HG03066 (cell line): ENCODE measurements around the gene HDAC5.

Experiments
- ATAC-seq: cut with Tn5 transposase; IDR thresholded peaks from one replicate; pipeline ENCODE4 v1.9.1; 2021; ENCODE audit warnings: low read depth; ENCODE audit not compliant: unreplicated experiment

The HDAC5 gene

DNA sequence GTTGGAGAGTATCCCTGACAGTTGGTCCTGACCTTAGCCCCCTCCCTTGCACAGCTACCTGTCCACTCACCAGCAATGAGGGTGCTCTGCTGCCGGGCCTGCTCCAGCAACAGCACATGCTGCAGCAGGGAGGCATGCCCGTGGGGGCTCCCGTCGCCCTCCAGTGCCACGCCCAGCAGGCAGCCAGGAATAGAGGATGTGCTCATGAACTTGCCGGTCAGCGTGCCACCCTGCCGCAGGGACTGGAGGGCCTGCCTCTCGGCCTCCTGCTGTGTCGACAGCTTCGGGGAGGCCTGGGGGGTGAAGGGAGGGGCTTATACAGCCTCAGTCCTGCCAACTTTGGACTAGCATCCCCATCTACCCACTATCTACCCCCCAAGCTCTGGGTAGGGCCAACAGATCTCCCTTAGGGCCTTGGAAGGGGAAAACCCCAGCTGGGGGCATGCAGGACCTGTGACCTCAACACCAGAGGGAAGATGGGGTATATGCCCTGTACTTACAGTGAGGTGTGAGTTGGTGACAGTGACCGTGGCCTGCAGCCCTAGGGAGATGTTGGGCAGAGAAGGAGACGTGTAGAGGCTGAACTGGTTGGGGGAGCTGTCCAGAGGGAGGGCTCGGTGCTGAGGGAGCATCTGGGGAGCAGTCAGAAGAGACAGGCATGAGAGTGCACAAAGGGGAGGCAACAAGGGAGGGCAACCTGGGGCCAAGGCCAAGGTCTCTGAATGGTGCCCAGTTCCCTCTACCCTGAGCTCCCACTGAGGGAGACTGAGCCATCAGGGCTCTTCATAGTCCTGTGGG, 32.0 kb downstream of the HDAC5 start:
- no peak for ATAC-seq

DNA sequence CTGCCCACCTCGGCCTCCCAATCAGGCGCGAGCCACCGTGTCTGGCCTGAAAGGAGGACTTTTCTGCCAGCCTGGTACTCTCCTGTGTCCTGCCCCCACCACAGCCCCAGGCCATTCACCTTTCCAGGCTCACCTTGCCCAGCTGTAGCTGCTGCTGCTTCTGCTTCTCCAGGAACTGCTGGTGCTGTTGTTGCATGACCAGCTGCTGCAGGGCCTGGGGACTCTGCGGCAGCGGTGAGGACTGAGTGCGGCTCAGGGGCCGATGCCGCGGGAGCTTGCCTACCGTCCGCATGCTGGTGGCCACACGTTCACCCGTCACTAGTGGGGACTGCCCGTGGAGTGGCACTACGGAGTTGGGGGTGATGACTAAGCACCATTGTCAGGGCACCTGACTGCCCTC, 35.2 kb downstream of the HDAC5 start:
- no peak for ATAC-seq

DNA sequence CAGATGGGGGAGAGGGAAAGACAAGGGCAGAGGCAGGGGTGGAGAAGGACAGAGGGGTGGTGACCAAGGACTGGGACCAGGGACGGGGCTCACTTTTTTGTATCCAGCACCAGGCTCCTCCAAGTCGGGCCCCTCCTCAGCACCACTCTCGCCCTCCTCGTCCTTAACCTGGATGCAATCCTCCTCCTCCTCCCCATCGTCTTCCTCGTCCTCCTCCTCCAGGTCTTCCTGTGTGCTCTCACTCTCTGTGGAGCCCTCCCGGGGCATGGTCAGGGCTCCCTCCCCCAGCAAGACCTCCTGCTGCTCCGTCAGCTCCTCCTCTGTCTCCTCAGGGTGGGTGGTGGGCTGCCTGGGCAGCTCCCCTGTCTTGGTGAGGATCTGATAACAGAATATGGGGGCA, 36.1 kb downstream of the HDAC5 start:
- ATAC-seq = no peak

DNA sequence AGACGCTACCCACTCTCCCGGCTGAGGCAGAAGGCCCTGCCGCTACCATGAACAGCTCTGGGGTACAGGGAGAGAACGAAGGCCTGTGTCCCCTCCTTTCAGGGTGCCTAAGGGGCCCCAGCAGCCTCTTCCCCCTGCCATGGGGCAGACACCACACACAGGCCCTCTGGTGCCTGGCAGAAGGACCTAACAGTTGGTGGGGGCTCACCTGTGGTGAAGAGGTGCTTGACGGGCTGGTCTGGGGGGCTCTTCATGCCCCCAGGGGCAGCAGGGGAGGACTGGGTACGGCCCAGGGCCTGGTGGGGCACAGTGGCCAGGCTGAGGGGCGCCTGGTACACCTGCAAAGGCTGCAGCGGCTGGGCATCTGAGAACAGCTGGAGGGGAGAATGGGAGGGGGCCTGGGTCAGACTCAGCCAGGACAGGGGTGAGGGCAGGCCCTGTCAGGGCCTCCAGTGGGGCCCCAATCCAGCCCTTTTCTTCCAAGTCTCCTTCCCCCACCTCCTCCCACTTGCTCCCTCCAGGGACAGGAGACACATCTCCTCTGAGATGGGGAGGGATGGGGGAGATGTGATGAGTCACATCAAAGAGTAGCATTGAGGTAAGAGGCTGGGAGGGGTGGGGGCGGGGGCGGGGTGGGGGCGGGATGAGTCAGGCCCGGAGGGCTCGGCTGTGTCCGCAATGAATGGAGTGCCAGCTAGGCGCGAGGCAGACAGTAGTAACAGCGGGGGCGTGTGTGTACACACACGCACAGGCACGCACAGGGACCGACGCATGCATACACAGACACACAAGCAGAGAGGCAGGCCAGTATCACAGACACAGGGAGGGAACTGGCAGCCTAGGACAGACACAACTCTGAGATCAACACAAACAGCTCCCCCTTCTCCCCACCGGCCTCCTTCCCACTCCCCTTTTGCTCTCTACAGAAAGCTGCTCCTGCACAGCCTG, 36.8 kb downstream of the HDAC5 start:
- ATAC-seq = no peak

DNA sequence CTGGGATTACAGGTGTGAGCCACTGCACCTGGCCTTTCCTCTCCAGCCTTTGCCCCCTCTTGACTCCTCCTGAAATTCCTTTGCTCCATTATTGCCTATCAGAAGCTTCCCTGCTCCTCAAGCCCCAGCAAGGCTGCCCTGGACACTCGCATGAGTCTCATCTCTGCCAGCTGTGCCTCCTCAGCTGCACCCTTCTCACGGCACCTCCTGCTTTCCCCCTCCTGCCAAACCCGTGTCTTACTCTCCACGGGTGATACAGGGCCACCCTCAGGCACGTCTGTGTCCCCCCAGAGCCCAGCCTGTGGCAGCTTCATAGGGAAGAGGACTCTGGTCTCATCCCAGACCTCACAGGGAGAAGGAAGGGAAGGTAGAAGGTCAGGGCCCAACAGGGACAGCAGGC, 37.5 kb downstream of the HDAC5 start:
- no peak for ATAC-seq

DNA sequence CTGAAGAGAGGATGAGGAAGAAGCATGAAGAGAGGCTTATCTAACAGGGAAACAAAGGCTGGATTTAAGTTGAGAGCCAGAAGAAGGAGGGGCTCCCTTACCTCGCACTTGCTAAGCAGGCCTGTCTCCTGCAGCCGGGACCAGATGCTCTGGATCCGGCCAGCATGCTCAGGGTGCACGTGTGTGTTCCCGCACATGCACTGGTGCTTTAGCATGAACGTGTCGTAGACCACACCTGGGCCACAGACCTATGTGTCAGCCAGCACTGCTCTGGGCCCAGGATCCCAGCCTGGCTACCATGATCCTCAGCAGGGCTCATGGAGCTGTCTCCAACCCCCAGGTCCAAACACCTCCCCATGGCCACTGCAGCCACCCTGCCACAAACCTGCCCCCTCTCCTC, 38.5 kb downstream of the HDAC5 start:
- no peak for ATAC-seq

DNA sequence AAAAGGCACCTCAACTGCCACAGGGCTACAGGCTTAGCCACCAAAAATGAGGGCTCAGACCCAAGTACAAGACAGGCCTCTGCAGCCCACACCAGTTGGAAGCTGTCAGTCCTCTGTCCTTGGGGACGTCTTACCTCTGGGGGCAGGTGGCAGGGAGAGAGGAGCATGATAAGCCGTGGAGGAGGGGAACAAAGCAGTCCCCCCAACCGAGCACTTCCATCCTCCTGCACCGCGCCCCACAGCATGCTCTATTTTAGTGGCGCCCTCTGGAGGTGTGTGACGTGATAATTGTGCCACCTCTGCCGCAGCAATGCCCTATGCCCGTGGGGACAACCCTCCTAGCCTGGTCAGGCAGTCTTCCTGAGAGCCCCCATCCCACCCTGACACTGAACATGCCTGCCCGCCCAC, 39.3 kb downstream of the HDAC5 start:
- no peak for ATAC-seq

DNA sequence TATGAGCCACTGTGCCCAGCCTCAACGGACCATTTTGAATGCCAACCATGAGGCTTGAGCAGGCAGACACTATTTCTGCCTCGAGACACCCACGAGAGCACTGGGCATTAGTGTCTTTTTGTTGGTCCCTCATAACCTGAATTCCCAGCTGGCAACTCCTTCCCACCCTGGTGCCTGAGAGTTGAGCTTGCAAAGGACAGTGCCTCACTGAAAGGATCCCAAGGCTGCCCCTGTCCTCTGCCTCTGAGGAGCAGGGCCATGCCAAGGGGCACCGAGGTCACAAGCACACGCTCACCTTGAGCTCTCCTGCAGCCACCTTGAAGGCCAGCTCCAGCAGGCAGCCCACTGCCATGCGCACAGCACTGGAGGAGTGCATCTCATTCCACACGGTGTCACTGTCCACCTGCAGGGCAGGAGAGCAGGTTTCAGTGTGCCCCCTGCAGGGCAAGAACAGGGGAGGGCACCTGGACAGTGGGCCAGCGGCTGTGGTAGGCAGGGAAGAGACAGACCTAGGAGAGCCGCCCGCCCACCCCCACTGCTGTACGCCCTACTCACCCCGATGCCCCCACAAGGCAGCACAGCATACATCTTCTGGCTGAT, 40.1 kb downstream of the HDAC5 start:
- ATAC-seq = no peak

DNA sequence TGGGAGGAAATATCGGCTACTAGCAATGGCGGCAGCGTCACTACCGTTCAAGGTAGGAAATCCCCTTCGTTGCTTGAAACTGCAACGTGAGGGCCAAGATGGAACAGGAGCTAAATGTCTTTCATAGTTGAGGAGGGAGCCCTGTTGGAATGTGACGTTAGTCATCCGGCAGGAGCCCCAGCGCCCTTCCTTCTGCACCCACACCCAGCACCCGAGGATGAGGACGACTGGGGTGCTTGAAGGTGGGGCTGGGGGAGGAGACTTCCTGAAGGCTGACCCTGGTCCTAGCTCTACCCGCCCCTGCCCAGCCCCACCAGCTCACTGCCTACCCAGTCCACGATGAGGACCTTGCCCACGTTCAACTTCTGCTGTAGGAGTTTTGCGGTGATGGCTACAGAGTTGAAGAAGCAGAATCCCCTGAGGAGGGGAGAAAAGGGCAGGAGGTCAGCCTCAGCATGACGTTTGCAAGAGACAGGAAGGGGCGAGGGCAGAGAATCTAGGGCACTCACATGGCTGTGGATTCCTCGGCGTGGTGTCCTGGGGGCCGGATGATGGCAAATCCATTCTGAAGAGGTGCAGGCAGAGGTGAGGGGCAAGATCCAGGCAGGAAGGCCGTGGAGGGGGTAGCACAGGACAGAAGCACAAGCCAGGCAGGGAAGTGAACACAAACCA, 41.0 kb downstream of the HDAC5 start:
- no peak for ATAC-seq

DNA sequence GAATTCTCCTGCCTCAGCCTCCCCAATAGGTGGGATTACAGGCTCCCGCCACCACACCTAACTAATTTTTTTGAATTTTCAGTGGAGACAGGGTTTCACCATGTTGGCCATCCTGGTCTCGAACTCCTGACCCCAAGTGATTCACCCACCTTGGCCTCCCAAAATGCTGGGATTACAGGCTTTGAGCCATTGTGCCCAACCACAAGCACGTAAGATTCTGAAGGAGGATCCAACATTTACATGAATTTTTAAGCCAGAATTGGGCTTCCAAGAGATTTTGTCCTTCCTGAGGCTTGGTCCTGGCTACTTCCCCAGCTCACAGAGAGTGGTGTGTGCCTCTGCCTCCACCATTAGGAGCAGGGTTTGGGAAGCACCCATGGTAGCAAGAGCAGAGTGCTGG, 41.8 kb downstream of the HDAC5 start:
- no peak for ATAC-seq

DNA sequence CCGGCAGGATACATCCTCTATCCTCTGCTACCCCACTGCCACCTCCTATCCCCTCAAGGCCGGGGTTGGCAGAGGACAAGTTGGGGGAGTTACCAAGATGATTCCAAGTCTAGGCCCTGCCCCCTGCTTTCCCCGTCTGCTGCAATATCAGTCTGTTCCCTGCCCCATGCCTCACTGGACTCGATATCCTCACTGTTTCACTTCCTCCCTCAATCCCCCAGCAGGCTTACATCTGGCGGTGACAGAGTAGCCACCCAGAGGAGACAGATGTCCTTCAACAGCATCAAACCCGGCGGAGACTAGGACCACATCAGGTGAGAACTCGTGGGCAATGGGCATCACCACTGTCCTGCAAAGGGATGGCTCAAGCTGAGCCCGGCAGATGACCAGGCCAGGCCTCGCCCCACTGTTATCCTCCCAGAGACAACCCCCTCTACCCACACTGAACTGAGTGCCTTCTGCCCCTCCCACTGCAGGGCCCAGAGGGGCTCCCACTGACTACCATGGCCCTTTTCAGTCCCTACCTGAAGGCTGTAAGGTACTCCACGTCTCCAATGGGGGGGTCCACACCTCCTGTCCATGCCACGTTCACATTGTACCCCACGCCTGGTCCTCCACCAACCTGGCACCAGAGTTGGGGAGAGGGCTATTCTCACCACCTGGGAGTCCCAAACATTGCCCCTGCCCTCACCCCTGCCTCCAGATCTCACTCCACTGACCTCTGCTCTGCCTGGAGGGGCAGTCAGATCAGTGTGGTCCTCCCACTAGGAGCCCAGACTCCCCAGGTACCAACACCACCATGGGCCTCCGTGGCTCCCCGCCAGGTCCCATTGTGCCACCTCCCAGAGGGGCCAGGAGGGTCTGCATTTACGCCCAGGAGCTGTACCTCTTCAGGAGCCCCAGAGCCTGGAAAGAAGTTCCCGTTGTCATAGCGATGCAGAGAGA, 43.3 kb downstream of the HDAC5 start:
- no peak for ATAC-seq

DNA sequence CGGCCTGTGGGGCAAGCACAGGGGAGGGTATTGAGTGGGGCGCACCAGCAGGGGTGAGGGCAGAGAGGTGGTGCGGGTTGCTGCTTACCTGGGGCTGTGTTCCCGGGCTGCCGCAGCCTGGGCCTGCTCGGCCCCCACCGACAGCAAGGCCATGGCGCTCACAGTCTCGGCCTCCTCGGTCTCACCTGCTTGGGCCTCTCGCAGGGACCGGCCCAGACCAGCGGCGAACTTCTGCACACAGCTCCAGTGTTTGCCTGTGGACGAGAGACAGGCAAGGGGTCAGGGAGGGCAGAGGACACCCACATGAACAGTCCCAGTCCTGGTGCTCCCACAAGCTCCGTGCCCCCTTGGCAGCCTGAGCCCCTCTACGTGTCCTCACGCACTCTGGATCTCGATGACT, 45.0 kb downstream of the HDAC5 start:
- ATAC-seq = no peak

DNA sequence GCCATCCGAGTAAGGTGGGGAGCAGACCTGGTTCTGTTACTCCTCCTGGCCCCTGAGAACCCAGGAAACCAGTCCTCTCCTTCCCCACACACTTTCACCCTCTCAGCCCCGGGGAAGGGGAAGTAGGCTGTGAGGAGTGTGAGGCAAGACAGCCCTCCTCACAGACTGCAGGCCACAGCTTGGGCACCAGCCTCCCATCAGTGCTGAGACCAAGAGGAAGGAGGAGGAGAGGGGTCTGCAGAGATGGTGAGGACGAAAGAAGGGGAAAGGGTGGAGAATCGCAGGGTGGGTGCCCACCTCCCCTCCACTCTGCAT, 45.9 kb downstream of the HDAC5 start:
- ATAC-seq = no peak

DNA sequence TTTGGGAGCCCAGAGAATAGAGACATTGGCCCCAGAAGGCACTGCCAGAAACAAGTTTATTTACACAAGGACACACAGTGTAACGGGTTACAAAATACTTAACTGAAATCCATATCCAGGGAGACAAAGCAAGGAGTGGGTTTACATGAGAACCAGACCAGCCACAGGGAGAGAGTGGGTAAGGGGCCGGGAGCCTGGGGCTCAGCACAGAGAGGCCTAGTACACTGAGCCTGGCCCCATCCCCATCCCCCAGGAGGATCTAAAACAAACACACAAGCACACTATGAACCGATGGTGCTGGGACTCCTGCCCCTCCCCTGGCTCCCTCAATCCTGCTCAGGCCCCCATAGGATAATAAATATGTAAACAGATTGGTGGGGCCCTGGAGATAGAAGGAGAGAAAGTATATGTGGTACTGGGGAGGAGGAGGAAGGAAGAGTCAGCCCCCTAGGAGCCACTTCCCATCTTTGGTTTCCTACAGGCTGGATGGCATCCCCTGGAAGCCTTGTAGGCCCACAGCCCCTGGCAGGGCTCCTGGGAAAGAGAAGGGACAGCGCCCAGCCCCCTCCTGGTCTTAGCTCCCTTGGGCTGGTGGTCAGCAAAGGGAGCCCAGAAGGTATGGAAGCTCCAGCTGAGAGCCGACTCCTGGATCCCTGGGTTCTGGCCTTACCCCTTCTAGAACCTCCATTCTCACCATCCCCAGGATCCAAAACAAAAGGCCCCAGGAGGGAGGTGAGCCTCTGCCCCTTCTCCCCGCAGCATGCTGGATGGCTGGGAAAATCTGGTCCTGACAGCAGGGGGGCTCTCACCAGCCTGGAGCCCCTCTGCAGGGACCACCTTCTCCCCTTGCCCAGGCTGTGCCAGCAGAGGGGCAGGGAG, 46.5 kb downstream of the HDAC5 start:
- ATAC-seq = no peak

DNA sequence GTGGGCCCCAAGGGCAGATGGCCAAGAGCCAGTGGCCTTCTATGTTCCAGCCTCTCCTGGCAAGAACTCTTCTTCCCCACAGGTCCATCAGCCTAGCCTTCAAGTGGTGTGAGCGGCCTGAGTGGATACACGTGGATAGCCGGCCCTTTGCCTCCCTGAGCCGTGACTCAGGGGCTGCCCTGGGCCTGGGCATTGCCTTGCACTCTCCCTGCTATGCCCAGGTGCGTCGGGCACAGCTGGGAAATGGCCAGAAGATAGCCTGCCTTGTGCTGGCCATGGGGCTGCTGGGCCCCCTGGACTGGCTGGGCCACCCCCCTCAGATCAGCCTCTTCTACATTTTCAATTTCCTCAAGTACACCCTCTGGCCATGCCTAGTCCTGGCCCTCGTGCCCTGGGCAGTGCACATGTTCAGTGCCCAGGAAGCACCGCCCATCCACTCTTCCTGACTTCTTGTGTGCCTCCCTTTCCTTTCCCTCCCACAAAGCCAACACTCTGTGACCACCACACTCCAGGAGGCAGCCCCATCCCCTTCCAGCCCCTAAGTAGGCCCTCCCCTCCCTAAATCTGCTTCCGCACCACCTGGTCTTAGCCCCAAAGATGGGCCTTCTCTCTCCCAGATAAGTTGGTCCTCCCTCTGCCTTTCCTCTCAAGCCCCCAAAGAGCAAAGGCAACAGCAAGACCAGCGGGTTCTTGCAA, 47.7 kb downstream of the HDAC5 start:
- ATAC-seq = no peak

DNA sequence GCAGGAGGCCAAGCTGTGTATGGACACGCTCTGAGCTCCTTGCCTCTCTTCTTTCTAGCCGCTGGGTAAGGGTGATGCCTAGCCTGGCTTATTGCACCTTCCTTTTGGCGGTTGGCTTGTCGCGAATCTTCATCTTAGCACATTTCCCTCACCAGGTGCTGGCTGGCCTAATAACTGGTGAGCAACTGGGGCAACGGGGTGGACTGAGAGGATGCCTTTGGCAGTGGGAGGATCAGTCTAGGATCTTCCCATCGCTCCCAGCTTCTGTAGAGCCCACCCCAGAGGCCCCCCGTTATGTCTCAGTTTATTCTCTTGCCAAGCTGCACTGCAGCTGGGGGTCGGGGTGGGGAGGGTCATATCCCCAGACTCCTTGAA, 48.5 kb downstream of the HDAC5 start:
- ATAC-seq = no peak

DNA sequence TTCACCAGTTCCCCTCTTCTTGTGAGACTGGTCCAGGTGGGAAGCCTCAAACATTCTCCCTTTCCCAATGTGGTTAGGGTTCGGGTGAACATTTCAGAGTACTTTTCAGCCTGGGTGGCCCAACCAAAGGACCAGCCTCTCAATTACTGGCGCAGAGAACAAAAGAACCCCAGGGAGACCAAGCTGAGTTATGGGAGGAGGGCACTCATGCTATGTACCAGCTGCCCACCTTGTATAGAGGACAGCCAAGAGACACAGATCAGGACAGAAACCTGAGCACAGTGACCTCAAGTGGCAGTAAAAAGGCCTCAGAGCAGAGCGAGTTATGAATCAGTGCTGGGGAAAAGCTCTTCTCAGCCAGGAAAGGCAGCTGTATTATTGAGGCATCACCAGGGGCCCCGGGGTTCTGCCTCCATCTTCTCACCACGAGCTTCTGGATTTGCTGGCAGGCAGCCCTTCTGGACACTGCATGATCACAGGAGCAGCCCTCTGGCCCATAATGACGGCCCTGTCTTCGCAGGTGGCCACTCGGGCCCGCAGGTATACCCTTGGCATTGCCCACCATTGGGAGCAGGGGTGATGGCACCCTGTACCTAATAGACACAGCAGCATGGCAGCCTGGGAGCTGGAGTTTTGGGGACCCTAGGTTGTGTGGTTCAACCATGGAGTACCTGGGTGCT, 49.1 kb downstream of the HDAC5 start:
- ATAC-seq = no peak

DNA sequence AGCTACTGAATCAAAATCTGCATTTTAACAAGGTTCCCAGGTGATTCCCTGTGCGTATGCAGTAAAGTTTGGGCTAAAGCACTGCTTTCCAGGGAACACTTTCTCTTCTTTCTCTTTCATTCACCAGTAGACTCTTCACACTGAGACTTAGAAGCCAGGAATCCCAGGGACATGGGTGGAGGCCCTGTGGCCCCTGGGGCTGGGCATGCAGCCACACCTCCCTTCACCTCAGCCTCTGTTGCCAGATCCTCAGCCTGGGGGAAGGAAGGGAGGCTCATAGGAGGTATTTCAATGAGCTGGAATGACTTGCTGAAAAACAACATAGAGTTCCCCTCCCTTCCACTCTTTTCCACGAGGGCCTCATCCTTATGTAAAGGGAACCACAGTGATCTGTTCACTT, 51.7 kb downstream of the HDAC5 start:
- no peak for ATAC-seq
